ENCODE results near the gene PROZ.

PROZ gene

GRCh38 chr13:113112893-113113845 is 45.3 kb upstream of the PROZ start:
- TF ChIP-seq YY1 (IDR thresholded peaks at IDR 0.05; ENCODE audit: insufficient read depth, insufficient read length) (no peak), ZNF274 (IDR thresholded peaks at IDR 0.05; ENCODE audit: low read depth, low read length) (no peak), SUZ12 (IDR thresholded peaks at IDR 0.05; ENCODE audit: extremely low read depth, insufficient read depth, insufficient read length) (no peak)
- Histone ChIP-seq H3K27me3 (ENCODE audit: insufficient read depth, insufficient read length) (no peaks in the 10 kb centered on the region), H3K4me1 (ENCODE audit: insufficient read depth, insufficient read length) (no peaks in the 10 kb centered on the region), H3K9ac (ENCODE audit: insufficient read length, low read depth) (no peak overlapping the region), H3K4me3 (ENCODE audit: insufficient read length, low read depth) (no peak overlapping the region), H3K36me3 (ENCODE audit: insufficient read depth, insufficient read length, low read length) (no peaks in the 10 kb centered on the region), H3K9me3 (ENCODE audit: insufficient read depth, low read length) (no peaks in the 10 kb centered on the region; the same call in 1 of the 2 replicates)
- no peak for DNase-seq (ENCODE audit: low read depth, low spot score)

GRCh38 chr13:113113846-113114271 is 44.6 kb upstream of the PROZ start:
- Histone ChIP-seq H3K27me3 (ENCODE audit: insufficient read depth, insufficient read length) (no peaks in the 10 kb centered on the region), H3K4me1 (ENCODE audit: insufficient read depth, insufficient read length) (no peaks in the 10 kb centered on the region), H3K4me3 (ENCODE audit: insufficient read length, low read depth) (no peak overlapping the region), H3K36me3 (ENCODE audit: insufficient read depth, insufficient read length, low read length) (no peaks in the 10 kb centered on the region), H3K9me3 (ENCODE audit: insufficient read depth, low read length) (no peaks in the 10 kb centered on the region; the same call in 1 of the 2 replicates), H3K9ac (ENCODE audit: insufficient read length, low read depth) (no peak overlapping the region)
- TF ChIP-seq ZNF274 (IDR thresholded peaks at IDR 0.05; ENCODE audit: low read depth, low read length) (no peak), YY1 (IDR thresholded peaks at IDR 0.05; ENCODE audit: insufficient read depth, insufficient read length) (no peak), SUZ12 (IDR thresholded peaks at IDR 0.05; ENCODE audit: extremely low read depth, insufficient read depth, insufficient read length) (no peak)
- DNase-seq (ENCODE audit: low read depth, low spot score), result no peak

DNA sequence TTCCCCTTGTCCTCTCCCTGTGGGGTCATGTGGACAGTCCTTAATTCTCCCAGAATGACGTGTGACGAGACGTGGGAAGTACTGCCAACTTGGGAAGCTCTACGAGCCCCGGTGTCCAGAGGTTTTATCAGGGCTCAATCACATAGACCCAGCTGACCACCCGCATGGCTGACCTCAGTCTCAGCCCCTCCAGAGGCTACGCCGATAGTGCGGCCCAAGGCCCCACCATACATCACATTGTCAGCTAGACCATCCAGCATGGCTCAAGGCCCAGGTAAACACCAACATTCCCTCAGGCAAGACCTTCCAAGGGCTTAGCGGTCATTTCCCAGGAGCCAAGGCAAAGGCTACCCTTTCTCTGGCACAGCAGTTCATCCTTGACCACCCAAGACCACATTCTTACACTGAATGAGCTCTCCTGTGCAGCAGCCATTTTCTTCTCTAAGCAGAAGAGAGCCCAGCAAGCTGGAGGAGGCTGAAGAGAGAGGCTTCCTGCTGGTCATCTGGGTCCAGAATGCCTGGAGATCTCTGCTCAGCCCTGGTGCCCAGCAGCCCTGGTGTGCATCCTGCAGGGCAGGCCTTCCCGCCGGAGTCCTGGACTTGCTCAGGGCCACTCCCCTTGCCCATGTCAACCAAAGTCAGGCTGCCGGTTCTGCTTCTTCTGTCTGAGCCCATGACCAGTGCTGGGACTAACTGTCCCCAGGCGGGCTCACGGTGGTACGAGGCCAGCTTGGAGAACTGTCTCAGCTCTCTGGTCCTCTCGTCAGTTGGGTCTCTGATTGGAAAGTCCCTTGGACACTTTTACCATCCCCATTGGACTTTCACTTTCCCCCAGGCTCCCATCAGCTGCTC is 43.7 kb upstream of the PROZ start:
- Histone ChIP-seq H3K4me1 (ENCODE audit: insufficient read depth, insufficient read length) (no peaks in the 10 kb centered on the region), H3K4me3 (ENCODE audit: insufficient read length, low read depth) (no peak overlapping the region), H3K9me3 (ENCODE audit: insufficient read depth, low read length) (no peaks in the 10 kb centered on the region; the same call in 1 of the 2 replicates), H3K9ac (ENCODE audit: insufficient read length, low read depth) (no peak overlapping the region), H3K27me3 (ENCODE audit: insufficient read depth, insufficient read length) (no peaks in the 10 kb centered on the region), H3K36me3 (ENCODE audit: insufficient read depth, insufficient read length, low read length) (no peaks in the 10 kb centered on the region)
- TF ChIP-seq ZNF274 (IDR thresholded peaks at IDR 0.05; ENCODE audit: low read depth, low read length), result no peak
- TF ChIP-seq YY1 (IDR thresholded peaks at IDR 0.05; ENCODE audit: insufficient read depth, insufficient read length), result no peak
- no peak for TF ChIP-seq SUZ12 (IDR thresholded peaks at IDR 0.05; ENCODE audit: extremely low read depth, insufficient read depth, insufficient read length)
- DNase-seq (ENCODE audit: low read depth, low spot score), result no peak

GRCh38 chr13:113115363-113116205 is 42.9 kb upstream of the PROZ start:
- no peak for DNase-seq (ENCODE audit: low read depth, low spot score)
- Histone ChIP-seq H3K4me1 (ENCODE audit: insufficient read depth, insufficient read length) (no peaks in the 10 kb centered on the region), H3K4me3 (ENCODE audit: insufficient read length, low read depth) (no peak overlapping the region), H3K27me3 (ENCODE audit: insufficient read depth, insufficient read length) (no peaks in the 10 kb centered on the region), H3K9me3 (ENCODE audit: insufficient read depth, low read length) (no peaks in the 10 kb centered on the region; the same call in 1 of the 2 replicates), H3K9ac (ENCODE audit: insufficient read length, low read depth) (no peak overlapping the region), H3K36me3 (ENCODE audit: insufficient read depth, insufficient read length, low read length) (no peaks in the 10 kb centered on the region)
- TF ChIP-seq YY1 (IDR thresholded peaks at IDR 0.05; ENCODE audit: insufficient read depth, insufficient read length), result no peak
- no peak for TF ChIP-seq SUZ12 (IDR thresholded peaks at IDR 0.05; ENCODE audit: extremely low read depth, insufficient read depth, insufficient read length)
- TF ChIP-seq ZNF274 (IDR thresholded peaks at IDR 0.05; ENCODE audit: low read depth, low read length), result no peak

- H3K36me3 ChIP-seq (ENCODE audit: insufficient read depth, insufficient read length, low read length), result no peaks in the 10 kb centered on the region
- no peaks in the 10 kb centered on the region for H3K4me1 ChIP-seq (ENCODE audit: insufficient read depth, insufficient read length)
- no peak overlapping the region for H3K9ac ChIP-seq (ENCODE audit: insufficient read length, low read depth)
- H3K9me3 ChIP-seq (ENCODE audit: insufficient read depth, low read length), result no peaks in the 10 kb centered on the region; the same call in 1 of the 2 replicates
- H3K4me3 ChIP-seq (ENCODE audit: insufficient read length, low read depth), result no peak overlapping the region
- TF ChIP-seq SUZ12 (IDR thresholded peaks at IDR 0.05; ENCODE audit: extremely low read depth, insufficient read depth, insufficient read length) (no peak), ZNF274 (IDR thresholded peaks at IDR 0.05; ENCODE audit: low read depth, low read length) (no peak), YY1 (IDR thresholded peaks at IDR 0.05; ENCODE audit: insufficient read depth, insufficient read length) (no peak)
- DNase-seq (ENCODE audit: low read depth, low spot score), result no peak
- H3K27me3 ChIP-seq (ENCODE audit: insufficient read depth, insufficient read length), result no peaks in the 10 kb centered on the region
Observed at GRCh38 chr13:113116206-113116800, 42.1 kb upstream of the PROZ start.

DNA sequence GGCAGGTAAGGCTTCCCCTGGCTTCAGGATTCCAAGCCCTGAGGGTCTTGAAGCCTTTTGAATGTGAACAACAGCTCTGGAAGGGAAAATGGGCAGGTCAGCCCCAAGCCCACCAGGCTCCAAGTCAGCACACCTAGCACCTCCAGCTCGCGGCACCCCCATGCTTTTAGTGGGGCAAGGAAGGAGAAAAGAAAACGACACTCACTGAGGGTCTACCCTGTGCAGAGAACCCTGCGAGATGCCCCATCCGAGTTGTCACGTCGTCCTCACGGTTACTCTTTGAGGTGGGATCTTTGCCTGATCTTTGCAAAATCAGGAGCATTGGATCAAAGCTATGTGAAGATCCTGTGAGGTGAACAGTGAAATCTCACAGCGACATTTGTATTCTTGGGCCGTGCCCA is 41.6 kb upstream of the PROZ start:
- H3K9me3 ChIP-seq (ENCODE audit: insufficient read depth, low read length), result no peaks in the 10 kb centered on the region; the same call in 1 of the 2 replicates
- H3K4me3 ChIP-seq (ENCODE audit: insufficient read length, low read depth), result no peak overlapping the region
- no peak overlapping the region for H3K9ac ChIP-seq (ENCODE audit: insufficient read length, low read depth)
- H3K4me1 ChIP-seq (ENCODE audit: insufficient read depth, insufficient read length), result no peaks in the 10 kb centered on the region
- no peaks in the 10 kb centered on the region for H3K27me3 ChIP-seq (ENCODE audit: insufficient read depth, insufficient read length)
- no peak for DNase-seq (ENCODE audit: low read depth, low spot score)
- TF ChIP-seq YY1 (IDR thresholded peaks at IDR 0.05; ENCODE audit: insufficient read depth, insufficient read length) (no peak), ZNF274 (IDR thresholded peaks at IDR 0.05; ENCODE audit: low read depth, low read length) (no peak), SUZ12 (IDR thresholded peaks at IDR 0.05; ENCODE audit: extremely low read depth, insufficient read depth, insufficient read length) (no peak)
- H3K36me3 ChIP-seq (ENCODE audit: insufficient read depth, insufficient read length, low read length), result no peaks in the 10 kb centered on the region

All from NT2/D1 (cell line).